Adipocyte (in vitro differentiated cells): Measurements from ENCODE around the gene ORC3.

Experiments
- DNase-seq: peaks from one replicate; pipeline ENCODE4 v3.0.0-alpha.2; 2015; ENCODE audit warnings: low read depth
- H3K27me3 ChIP-seq: replicated peaks from 2 replicates; pipeline ENCODE4 v1.7.0; 2013; ENCODE audit warnings: mild to moderate bottlenecking, low read length, moderate library complexity; ENCODE audit not compliant: control insufficient read depth, insufficient read depth
- H3K36me3 ChIP-seq: 2 replicates; pipeline ENCODE4 v1.7.0; 2013; ENCODE audit warnings: low read length, mild to moderate bottlenecking, moderate library complexity; ENCODE audit not compliant: control insufficient read depth, insufficient read depth, severe bottlenecking
- H3K4me1 ChIP-seq: 2 replicates; pipeline ENCODE4 v1.7.0; 2013; ENCODE audit warnings: mild to moderate bottlenecking, low read length, moderate library complexity; ENCODE audit not compliant: control insufficient read depth, insufficient read depth
- H3K4me3 ChIP-seq: 2 replicates; pipeline ENCODE4 v1.7.0; 2013; ENCODE audit warnings: mild to moderate bottlenecking, low read length, moderate library complexity
- H3K9ac ChIP-seq: 2 replicates; pipeline ENCODE4 v1.7.0; 2013; ENCODE audit warnings: mild to moderate bottlenecking, low read length, moderate library complexity
- H3K9me3 ChIP-seq: 2 replicates; pipeline ENCODE4 v1.7.0; 2013; ENCODE audit warnings: mild to moderate bottlenecking, low read length, moderate library complexity; ENCODE audit not compliant: control insufficient read depth

ORC3 gene

DNA sequence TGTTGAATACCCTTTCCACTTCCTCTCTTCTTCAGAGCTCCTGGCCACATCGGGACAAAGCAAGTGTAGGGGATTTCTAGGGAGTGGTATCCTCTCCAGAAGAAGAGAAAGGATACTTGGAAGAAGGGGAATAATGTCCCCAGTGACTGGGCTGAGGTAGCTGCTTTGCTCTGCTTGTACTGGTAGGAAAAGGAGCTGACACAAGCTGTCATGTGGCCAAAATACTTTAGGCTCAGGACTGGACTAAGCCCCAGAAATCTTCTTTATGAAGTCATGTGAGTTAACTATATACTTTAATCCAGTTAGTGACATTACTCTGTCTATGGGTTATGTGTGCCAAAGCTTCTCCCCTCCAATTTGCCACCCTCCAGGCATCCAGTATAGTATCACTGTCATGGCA is 71.6 kb downstream of the ORC3 start:
- no peaks in the 10 kb centered on the region for H3K9me3 ChIP-seq
- H3K4me3 ChIP-seq = no peak overlapping the region
- peaks cover 19% of the 10 kb centered on the region for H3K36me3 ChIP-seq
- H3K9ac ChIP-seq = peak overlapping the region; percentile 32
- DNase-seq = no peak
- no peaks in the 10 kb centered on the region for H3K27me3 ChIP-seq
- peaks cover 48% of the 10 kb centered on the region for H3K4me1 ChIP-seq

- Histone ChIP-seq H3K4me1 (peaks cover 47% of the 10 kb centered on the region), H3K9ac (no peak overlapping the region), H3K27me3 (no peaks in the 10 kb centered on the region), H3K4me3 (no peak overlapping the region), H3K9me3 (no peaks in the 10 kb centered on the region), H3K36me3 (peaks cover 20% of the 10 kb centered on the region)
- DNase-seq = no peak
Measured at GRCh38 chr6:87663434-87663833, 73.5 kb downstream of the ORC3 start.

- DNase-seq = no peak
- H3K9ac ChIP-seq = no peak overlapping the region
- peaks cover 35% of the 10 kb centered on the region for H3K4me1 ChIP-seq
- H3K4me3 ChIP-seq = no peak overlapping the region
- peaks cover 29% of the 10 kb centered on the region for H3K36me3 ChIP-seq
- H3K9me3 ChIP-seq = no peaks in the 10 kb centered on the region
- H3K27me3 ChIP-seq = no peaks in the 10 kb centered on the region
Measured at GRCh38 chr6:87664921-87665485, 75.1 kb downstream of the ORC3 start.

DNA sequence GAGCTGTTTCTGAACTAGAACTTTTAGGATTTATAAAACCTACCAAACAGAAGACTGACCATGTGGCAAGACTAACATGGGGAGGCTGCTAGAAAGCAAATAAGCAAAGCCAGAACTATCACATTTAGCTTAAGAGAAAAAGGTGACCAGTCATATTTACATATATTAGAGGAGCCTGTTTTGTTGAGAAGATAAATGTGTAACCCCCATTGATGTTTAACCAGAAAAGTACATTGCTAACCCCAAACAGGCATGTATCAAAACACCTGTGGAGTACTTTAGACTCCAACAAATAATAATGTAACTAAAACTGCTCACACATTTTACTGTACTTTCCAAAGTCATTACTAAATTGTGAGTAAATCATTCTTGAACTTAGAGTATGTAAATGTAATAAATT is 77.1 kb downstream of the ORC3 start:
- Histone ChIP-seq H3K9me3 (no peaks in the 10 kb centered on the region), H3K36me3 (peaks cover 45% of the 10 kb centered on the region), H3K4me1 (peaks cover 24% of the 10 kb centered on the region), H3K27me3 (no peaks in the 10 kb centered on the region), H3K9ac (no peak overlapping the region), H3K4me3 (no peak overlapping the region)
- DNase-seq = no peak

DNA sequence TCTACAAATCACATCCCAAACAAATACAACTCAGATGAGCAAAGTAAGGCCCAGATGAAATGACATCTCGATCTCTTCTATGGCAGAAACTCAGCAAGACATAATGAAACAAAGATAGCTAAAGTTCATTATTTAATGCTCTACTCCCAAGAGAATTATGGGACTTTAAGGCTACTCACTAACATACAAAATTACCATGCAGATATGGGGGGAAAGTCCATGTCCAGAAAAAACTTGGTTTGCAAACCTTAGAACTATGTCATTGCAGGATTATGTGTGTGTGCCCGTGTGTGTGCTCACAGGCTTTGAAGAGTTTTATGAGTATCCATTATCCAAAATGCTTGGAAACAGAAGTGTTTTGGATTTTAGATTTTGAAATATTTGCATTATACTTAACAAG is 78.1 kb downstream of the ORC3 start:
- Histone ChIP-seq H3K27me3 (no peaks in the 10 kb centered on the region), H3K36me3 (peaks cover 52% of the 10 kb centered on the region)

GRCh38 chr6:87669051-87669450 is 79.1 kb downstream of the ORC3 start:
- peaks cover 51% of the 10 kb centered on the region for H3K36me3 ChIP-seq
- DNase-seq = no peak

More for the DNA sequence above, 78.1 kb downstream of the ORC3 start:
- Histone ChIP-seq H3K4me1 (peaks cover 25% of the 10 kb centered on the region), H3K9me3 (no peaks in the 10 kb centered on the region), H3K9ac (no peak overlapping the region), H3K4me3 (no peak overlapping the region)
- no peak for DNase-seq

DNA sequence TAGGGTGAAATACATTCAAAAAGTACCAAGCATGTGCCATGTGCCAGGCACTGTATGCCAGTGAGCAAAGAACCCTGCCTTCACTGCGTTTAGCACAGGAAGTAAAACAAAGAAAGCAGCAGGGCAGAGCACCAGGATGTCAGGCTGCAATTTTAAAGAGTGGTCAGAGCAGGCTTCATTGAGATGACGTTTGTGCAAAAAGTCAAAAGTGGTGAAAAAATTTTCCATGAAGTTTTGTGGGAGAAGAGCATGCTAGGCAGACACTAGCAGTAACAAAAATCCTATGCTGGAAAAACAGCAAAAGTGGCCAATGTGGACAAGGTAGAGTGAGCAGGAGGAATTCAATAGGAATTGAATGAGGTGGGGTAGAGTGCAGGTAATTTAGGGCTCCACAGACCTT is 80.8 kb downstream of the ORC3 start:
- no peak for DNase-seq
- Histone ChIP-seq H3K36me3 (peaks cover 62% of the 10 kb centered on the region), H3K9ac (no peak overlapping the region), H3K4me3 (no peak overlapping the region), H3K4me1 (peaks cover 22% of the 10 kb centered on the region), H3K9me3 (no peaks in the 10 kb centered on the region), H3K27me3 (no peaks in the 10 kb centered on the region)

More at GRCh38 chr6:87669051-87669450, 79.1 kb downstream of the ORC3 start:
- Histone ChIP-seq H3K9me3 (no peaks in the 10 kb centered on the region), H3K9ac (no peak overlapping the region), H3K4me1 (peaks cover 25% of the 10 kb centered on the region), H3K4me3 (no peak overlapping the region), H3K27me3 (no peaks in the 10 kb centered on the region)

DNA sequence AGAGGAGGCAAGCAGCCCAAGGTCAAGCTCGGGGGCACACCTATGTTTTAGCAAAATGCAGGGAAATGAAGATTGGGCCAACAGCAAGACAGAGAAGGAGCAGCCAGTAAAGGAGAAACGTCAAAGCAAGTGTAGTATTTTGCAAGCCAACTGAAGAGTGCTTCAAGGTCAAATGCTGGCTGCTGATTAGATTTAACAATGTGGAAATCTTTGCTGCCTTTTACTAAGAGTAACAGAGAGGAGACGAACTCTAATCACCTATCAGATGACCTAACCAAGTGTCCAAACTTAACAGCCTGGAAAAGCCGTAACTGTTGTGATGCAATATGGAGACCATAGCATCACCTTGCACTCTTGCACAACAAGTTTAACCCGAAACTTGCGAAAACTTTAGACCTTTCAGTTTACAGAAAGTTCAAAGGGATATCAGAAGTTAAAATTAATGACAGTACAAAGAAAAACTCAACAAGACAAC is 81.7 kb downstream of the ORC3 start:
- no peaks in the 10 kb centered on the region for H3K9me3 ChIP-seq
- H3K4me3 ChIP-seq = no peak overlapping the region
- H3K27me3 ChIP-seq = no peaks in the 10 kb centered on the region
- H3K4me1 ChIP-seq = peaks cover 20% of the 10 kb centered on the region
- no peak for DNase-seq
- peaks cover 65% of the 10 kb centered on the region for H3K36me3 ChIP-seq
- no peak overlapping the region for H3K9ac ChIP-seq

DNA sequence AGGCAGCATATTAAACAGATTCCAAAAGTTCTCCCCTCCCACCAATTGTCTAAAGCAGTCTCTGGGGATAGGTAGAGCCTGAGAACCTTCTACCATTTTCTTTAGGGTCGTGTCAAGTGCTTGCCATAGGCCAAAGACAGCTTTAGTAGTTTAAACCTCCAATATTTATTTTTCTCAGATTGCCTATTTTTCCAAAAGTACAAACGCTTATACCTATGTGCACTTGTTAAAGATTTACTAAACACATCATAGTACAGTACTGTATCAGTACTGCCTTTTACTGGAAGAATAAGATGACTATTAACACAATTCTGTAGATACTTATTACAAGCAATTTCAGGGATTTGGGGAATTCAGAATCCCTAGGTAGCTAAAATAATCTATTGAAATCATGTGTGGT is 82.7 kb downstream of the ORC3 start:
- DNase-seq = no peak
- no peaks in the 10 kb centered on the region for H3K9me3 ChIP-seq
- no peaks in the 10 kb centered on the region for H3K27me3 ChIP-seq
- no peak overlapping the region for H3K9ac ChIP-seq
- H3K4me3 ChIP-seq = no peak overlapping the region
- H3K36me3 ChIP-seq = peaks cover 73% of the 10 kb centered on the region
- peaks cover 20% of the 10 kb centered on the region for H3K4me1 ChIP-seq

GRCh38 chr6:87673237-87673636 is 83.3 kb downstream of the ORC3 start:
- peaks cover 72% of the 10 kb centered on the region for H3K36me3 ChIP-seq
- no peak overlapping the region for H3K4me3 ChIP-seq
- H3K9me3 ChIP-seq = no peaks in the 10 kb centered on the region
- peaks cover 20% of the 10 kb centered on the region for H3K4me1 ChIP-seq
- H3K9ac ChIP-seq = no peak overlapping the region
- H3K27me3 ChIP-seq = no peaks in the 10 kb centered on the region
- no peak for DNase-seq

GRCh38 chr6:87674290-87674689 is 84.4 kb downstream of the ORC3 start:
- DNase-seq = no peak
- peaks cover 74% of the 10 kb centered on the region for H3K36me3 ChIP-seq
- no peaks in the 10 kb centered on the region for H3K9me3 ChIP-seq
- H3K9ac ChIP-seq = no peak overlapping the region
- H3K4me1 ChIP-seq = peaks cover 20% of the 10 kb centered on the region
- H3K27me3 ChIP-seq = no peaks in the 10 kb centered on the region
- H3K4me3 ChIP-seq = no peak overlapping the region
